GM20000 (cell line): ENCODE measurements around the gene F7.

Source experiments
- DNase-seq: peaks from one replicate; pipeline ENCODE4 v3.0.0; 2012; ENCODE audit warnings: low spot score
- CTCF ChIP-seq: IDR thresholded peaks from 2 replicates; pipeline ENCODE4 v1.5.1; 2012; ENCODE audit warnings: mild to moderate bottlenecking, control low read depth; ENCODE audit errors: extremely low read depth, missing control alignments

The F7 gene

DNA sequence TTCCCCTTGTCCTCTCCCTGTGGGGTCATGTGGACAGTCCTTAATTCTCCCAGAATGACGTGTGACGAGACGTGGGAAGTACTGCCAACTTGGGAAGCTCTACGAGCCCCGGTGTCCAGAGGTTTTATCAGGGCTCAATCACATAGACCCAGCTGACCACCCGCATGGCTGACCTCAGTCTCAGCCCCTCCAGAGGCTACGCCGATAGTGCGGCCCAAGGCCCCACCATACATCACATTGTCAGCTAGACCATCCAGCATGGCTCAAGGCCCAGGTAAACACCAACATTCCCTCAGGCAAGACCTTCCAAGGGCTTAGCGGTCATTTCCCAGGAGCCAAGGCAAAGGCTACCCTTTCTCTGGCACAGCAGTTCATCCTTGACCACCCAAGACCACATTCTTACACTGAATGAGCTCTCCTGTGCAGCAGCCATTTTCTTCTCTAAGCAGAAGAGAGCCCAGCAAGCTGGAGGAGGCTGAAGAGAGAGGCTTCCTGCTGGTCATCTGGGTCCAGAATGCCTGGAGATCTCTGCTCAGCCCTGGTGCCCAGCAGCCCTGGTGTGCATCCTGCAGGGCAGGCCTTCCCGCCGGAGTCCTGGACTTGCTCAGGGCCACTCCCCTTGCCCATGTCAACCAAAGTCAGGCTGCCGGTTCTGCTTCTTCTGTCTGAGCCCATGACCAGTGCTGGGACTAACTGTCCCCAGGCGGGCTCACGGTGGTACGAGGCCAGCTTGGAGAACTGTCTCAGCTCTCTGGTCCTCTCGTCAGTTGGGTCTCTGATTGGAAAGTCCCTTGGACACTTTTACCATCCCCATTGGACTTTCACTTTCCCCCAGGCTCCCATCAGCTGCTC, 9.1 kb downstream of the F7 start:
- DNase-seq = no peak
- TF ChIP-seq CTCF = no peak

GRCh38 chr13:113115363-113116205, 10.0 kb downstream of the F7 start:
- no peak for TF ChIP-seq CTCF
- DNase-seq = no peak

DNA sequence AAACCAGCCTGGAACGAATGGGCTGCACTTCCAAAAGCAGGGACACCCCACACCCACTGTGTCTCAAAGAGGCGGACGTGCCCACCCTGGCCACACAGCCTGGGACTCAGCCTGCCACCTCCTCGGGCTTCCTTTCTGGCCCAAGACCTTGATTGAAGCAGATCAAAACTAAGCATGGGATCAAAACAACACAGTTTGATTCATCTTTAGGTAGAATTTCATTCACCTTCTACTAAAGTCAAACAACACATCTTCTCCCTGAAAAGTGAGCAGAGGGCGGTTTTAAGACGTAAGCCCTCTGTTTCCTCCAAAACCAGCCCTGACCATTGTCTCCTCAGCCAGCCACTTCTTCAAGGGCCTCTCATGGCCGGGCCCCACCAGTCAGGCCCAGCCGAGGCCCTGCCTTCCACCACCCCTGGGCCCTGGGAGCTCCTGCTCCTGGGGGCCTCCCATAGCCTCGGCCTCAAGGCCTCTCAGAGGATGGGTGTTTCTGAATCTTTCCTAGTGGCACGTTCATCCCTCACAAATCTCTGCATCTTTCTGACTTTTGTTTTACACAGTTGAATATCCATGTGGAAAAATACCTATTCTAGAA, 10.7 kb downstream of the F7 start:
- no peak for TF ChIP-seq CTCF
- no peak for DNase-seq

DNA sequence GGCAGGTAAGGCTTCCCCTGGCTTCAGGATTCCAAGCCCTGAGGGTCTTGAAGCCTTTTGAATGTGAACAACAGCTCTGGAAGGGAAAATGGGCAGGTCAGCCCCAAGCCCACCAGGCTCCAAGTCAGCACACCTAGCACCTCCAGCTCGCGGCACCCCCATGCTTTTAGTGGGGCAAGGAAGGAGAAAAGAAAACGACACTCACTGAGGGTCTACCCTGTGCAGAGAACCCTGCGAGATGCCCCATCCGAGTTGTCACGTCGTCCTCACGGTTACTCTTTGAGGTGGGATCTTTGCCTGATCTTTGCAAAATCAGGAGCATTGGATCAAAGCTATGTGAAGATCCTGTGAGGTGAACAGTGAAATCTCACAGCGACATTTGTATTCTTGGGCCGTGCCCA, 11.3 kb downstream of the F7 start:
- no peak for TF ChIP-seq CTCF
- no peak for DNase-seq

DNA sequence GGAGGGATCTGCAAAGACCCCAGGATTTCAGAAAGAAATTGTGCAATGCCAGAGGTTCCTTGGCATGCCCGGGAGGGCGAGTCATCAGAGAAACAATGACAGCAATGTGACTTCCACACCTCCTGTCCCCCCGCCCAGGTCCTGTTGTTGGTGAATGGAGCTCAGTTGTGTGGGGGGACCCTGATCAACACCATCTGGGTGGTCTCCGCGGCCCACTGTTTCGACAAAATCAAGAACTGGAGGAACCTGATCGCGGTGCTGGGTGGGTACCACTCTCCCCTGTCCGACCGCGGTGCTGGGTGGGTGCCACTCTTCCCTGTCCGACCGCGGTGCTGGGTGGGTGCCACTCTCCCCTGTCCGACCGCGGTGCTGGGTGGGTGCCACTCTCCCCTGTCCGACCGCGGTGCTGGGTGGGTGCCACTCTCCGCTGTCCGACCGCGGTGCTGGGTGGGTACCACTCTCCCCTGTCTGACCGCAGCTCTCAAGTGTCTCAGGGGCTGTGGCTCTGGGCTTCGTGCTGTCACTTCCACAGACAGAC, 11.8 kb downstream of the F7 start:
- TF ChIP-seq CTCF = no peak
- DNase-seq = no peak

DNA sequence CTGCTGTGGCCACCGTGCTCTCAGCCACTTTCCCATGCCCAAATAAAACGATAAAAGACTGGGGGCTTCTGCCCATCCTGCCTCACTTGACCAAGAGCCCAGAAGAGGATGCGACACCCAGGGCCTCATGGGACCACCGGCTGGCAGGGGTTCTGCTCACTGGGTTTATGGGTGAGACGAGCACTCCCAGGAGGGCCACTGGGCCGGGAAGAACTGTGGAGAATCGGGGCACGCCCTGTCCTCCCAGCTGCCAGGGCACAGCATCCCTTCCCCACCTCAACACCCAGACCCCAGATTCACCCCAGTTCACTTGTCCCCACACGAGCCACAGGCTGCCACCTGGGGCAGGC, 12.3 kb downstream of the F7 start:
- TF ChIP-seq CTCF = no peak
- no peak for DNase-seq
